ENCODE measurements around the gene MIPEP.

GRCh38 chr13:23776698-23777574 is 112.3 kb downstream of the MIPEP start:
- no peak for TF ChIP-seq ZFHX2 (tag by site-specific recombination; conservative IDR thresholded peaks at IDR 0.05)
- TF ChIP-seq ELK4 (IDR thresholded peaks at IDR 0.05; ENCODE audit: borderline replicate concordance, low read depth, low read length): no peak
- no peak for TF ChIP-seq ZFP37 (tag by site-specific recombination; IDR thresholded peaks at IDR 0.05)
- TF ChIP-seq ATF2 (tag by site-specific recombination; IDR thresholded peaks at IDR 0.05; ENCODE audit: low read depth): no peak
- no peak for TF ChIP-seq CTCF (tag by site-specific recombination; IDR thresholded peaks at IDR 0.05)
- no peak for TF ChIP-seq ZNF350 (tag by site-specific recombination; IDR thresholded peaks at IDR 0.05)
- no peak for TF ChIP-seq EGR2 (tag by site-specific recombination; IDR thresholded peaks at IDR 0.05; ENCODE audit: low read depth)
- TF ChIP-seq PRDM1 (tag by site-specific recombination; IDR thresholded peaks at IDR 0.05): no peak
- TF ChIP-seq WT1 (tag by site-specific recombination; IDR thresholded peaks at IDR 0.05): no peak

Data from HEK293 (cell line).